Measurements from ENCODE around the gene ANXA11.

- TF ChIP-seq SIN3A (IDR thresholded peaks at IDR 0.05; ENCODE audit: borderline replicate concordance, insufficient read depth, low read length) (no peak), TAF1 (IDR thresholded peaks at IDR 0.05; ENCODE audit: borderline replicate concordance, insufficient read depth, low read length) (no peak), REST (IDR thresholded peaks at IDR 0.05; ENCODE audit: insufficient read depth in 1 of 2, low read depth in 2 of 2, low read length in 2 of 2) (no peak), POLR2AphosphoS5 (IDR thresholded peaks at IDR 0.05; ENCODE audit: low read depth, low read length) (no peak), FOXP2 (optimal IDR thresholded peaks at IDR 0.05; ENCODE audit: borderline replicate concordance, extremely low read depth, extremely low read length, insufficient read depth) (no peak)
These were observed 18.8 kb downstream of the ANXA11 start for GRCh38 chr10:80186364-80187012.

Measured in PFSK-1 (cell line).